GM12875 (cell line): ENCODE measurements around the gene GANAB.

ENCODE experiments used
- H3K4me3 ChIP-seq: one replicate; pipeline ENCODE4 v1.5.1; 2011; ENCODE audit warnings: low read depth, low read length, control low read depth
- TF ChIP-seq, protein P1 (sequence below): IDR thresholded peaks from 2 replicates; pipeline ENCODE4 v1.5.1; 2011; ENCODE audit warnings: low read depth, mild to moderate bottlenecking, control low read depth, inconsistent platforms, low read length, moderate library complexity, borderline replicate concordance; ENCODE audit not compliant: insufficient read depth

The GANAB gene

DNA sequence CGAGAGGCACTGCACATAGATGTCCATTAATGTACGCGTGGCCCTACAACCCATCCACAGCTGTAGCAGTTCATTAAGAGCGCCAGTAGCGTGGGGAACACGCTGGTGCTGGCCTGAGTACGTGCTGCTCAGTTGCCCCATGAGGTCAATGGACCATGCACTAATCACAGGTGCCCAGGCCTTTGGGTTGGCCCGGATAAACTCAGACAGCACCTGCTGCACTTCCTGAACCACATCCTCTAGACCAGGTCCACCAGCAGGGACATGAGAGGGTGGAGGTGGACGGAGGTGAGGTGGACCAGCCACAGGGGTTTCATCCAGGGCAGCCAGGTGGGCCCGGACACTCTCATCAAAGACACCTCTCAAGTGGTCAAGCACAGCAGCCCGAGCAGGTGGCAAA, 3.1 kb upstream of the GANAB start:
- H3K4me3 ChIP-seq, result no peak overlapping the region
- TF ChIP-seq, protein P1, sequence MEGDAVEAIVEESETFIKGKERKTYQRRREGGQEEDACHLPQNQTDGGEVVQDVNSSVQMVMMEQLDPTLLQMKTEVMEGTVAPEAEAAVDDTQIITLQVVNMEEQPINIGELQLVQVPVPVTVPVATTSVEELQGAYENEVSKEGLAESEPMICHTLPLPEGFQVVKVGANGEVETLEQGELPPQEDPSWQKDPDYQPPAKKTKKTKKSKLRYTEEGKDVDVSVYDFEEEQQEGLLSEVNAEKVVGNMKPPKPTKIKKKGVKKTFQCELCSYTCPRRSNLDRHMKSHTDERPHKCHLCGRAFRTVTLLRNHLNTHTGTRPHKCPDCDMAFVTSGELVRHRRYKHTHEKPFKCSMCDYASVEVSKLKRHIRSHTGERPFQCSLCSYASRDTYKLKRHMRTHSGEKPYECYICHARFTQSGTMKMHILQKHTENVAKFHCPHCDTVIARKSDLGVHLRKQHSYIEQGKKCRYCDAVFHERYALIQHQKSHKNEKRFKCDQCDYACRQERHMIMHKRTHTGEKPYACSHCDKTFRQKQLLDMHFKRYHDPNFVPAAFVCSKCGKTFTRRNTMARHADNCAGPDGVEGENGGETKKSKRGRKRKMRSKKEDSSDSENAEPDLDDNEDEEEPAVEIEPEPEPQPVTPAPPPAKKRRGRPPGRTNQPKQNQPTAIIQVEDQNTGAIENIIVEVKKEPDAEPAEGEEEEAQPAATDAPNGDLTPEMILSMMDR, result no peak

DNA sequence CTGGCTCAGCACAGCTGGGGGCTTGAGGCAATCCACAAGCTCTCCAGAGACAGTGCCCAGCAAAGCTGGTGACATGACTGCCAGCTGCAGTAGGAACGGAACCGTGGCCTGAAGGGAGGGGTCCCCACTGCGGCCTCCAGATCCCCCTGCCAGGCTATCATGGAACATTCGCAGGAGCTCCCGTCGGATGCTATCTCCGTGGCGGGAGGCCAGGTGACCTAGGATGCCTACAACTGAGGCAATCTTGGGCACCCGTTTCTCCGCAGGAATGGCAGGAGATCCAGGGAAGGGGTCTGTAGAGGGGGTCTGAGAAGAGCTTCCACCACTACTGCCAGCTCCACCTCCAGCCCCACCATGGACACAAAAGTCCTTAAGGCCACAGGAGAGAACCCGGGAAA, 2.6 kb upstream of the GANAB start:
- TF ChIP-seq, protein P1, result no peak
- H3K4me3 ChIP-seq, result no peak overlapping the region

DNA sequence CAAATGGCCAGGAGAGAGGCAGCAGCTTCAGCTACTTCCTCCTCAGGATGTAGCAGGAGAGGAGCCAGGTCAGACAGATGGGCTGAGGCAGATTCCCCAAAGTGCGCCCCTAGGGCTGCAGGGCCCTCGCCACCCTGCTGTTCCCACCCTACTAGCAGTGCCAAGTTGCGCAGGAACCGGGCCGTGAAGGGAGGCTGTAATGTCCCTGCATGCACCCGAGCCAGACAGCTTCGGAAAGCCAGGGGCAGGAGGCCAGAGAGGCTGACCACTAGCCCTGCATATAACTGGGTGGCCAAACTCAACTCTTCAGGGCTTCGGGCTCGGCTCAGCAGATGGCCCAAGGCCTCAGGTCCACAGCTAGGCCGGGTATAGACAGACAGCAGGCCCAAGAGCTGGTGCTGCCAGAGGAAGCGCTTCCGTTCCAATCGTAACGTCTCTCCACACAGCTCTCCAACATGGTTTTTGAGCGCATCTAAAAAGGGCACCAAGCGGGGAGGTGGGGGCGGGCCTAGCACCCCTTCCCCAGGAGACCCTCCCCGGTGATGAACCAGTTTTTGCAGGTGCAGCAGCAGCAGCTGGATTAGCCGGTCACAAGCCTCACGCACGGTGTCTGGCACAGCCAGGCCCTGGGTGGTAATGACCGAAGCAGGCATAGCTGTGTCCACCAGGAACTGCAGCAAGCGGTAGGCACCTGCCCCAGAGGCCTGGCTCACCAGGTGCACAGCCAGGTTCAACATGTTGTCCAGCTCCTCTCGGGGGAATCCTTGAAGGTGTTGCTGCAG, 2.0 kb upstream of the GANAB start:
- TF ChIP-seq, protein P1, result no peak

DNA sequence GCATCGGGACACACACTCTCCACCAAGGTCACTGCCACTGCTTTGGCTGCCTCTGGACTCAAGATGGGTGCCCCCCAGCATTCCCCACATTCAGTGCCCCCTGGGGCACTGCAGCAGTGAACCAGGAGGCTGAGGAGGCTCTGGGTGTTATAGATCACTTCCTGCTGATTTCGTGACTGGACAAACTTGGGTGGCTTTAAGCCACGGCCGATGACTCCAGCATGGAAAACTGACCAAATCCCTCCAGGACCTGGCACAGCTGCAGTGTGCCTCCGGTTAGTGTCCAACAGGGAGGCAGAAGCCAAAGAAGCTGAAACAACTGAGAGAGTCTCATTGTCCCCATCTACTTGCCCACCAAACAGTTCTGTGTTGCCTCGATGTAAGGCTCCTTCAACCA, 1.2 kb upstream of the GANAB start:
- H3K4me3 ChIP-seq, result no peak overlapping the region
- TF ChIP-seq, protein P1, result no peak

More for the DNA sequence above, 2.0 kb upstream of the GANAB start:
- H3K4me3 ChIP-seq, result no peak overlapping the region

DNA sequence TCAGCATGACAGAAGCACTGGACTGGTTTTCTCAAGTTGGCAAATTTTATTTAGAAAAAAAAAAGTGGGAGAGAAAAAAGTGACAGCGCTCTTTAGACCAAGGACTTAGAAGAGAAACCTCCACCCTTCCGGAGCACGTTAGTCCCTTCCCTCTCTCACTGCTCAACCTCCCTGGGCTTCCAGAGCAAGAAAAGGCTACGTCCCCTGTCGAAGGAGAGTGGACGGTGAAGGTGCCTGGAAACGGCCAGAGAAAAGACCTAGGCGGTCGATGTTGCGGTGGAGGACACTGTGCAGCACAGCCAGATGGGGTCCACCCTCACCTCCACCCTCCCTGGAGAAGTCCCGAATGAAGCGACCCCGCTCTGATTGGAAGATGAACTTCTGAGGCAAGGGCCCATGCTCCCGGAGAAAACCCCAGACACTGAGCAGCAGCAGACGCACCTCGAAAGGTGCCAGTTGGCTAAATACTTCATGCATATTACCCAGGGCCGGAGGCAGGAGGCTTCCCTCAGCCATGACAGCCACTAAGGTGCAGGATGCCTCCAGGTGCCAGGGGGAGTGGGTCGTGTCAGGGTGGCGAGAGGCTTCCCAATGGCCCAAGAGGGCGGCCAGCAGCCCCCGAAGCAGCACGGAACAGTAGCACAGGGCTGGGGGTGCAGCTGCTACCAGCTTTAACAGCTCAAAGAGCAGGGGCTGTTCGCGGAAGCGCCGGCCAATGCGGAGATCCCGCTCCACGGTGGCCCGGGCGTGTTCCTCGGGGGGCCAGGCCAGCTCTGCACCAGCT, 604 bp upstream of the GANAB start:
- TF ChIP-seq, protein P1, result no peak
- no peak overlapping the region for H3K4me3 ChIP-seq

DNA sequence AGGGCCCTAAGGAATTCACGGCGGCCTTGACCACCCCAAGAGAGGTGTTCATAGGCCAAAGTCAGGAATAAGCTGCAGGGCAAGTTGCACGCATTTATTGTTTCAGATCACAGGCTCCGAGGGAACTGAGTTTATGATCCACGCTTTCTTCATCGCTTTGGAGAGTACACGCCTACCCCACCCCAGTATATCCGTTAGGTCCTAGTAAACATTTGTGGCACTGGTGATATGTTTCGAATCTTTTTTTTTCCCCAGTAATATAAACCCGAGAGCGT, 805 bp downstream of the GANAB start:
- TF ChIP-seq, protein P1, result no peak

DNA sequence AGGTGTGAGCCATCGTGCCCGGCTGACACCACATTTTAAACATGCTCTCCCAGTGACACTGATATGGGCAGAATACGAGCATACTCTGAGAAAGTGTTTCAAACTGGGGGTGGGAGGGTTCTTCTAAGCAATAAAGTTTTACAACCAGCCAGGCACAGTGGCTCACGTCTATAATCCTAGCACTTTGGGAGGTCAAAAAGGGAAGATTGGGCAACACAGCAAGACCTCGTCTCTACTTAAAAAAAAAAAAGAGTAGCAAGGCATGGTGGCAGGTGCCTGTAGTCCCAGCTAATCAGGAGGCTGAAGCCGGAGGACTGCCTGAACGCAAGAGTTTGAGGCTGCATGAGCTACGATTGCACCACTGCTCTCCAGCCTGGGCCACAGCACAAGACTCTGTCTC, 2.2 kb downstream of the GANAB start:
- TF ChIP-seq, protein P1, result no peak
- no peak overlapping the region for H3K4me3 ChIP-seq

More for the DNA sequence above, 805 bp downstream of the GANAB start:
- H3K4me3 ChIP-seq, result peak overlapping the region; percentile 91
